Measurements from ENCODE around the gene RDH12.

Gene RDH12

GRCh38 chr14:67764496-67764895 lies 62.8 kb downstream of the RDH12 start:
- in situ Hi-C loops (cut with MboI; ENCODE audit: low sequenced_read_pairs, unreplicated experiment): no loop called here
- no peak for DNase-seq (ENCODE audit: low spot score)
- TF ChIP-seq CTCF (IDR thresholded peaks at IDR 0.05; ENCODE audit: borderline replicate concordance, control extremely low read depth, extremely low read depth, insufficient read depth, missing control alignments): no peak

GRCh38 chr14:67765192-67765834 lies 63.6 kb downstream of the RDH12 start:
- in situ Hi-C loops (cut with MboI; ENCODE audit: low sequenced_read_pairs, unreplicated experiment): no loop called here
- DNase-seq (ENCODE audit: low spot score): no peak
- TF ChIP-seq CTCF (IDR thresholded peaks at IDR 0.05; ENCODE audit: borderline replicate concordance, control extremely low read depth, extremely low read depth, insufficient read depth, missing control alignments): no peak

- no peak for DNase-seq (ENCODE audit: low spot score)
- in situ Hi-C loops (cut with MboI; ENCODE audit: low sequenced_read_pairs, unreplicated experiment): no loop called here
- TF ChIP-seq CTCF (IDR thresholded peaks at IDR 0.05; ENCODE audit: borderline replicate concordance, control extremely low read depth, extremely low read depth, insufficient read depth, missing control alignments): no peak
These were observed 64.5 kb downstream of the RDH12 start for GRCh38 chr14:67766035-67766680.

GRCh38 chr14:67768219-67768618 lies 66.5 kb downstream of the RDH12 start:
- in situ Hi-C loops (cut with MboI; ENCODE audit: low sequenced_read_pairs, unreplicated experiment): no loop called here
- no peak for DNase-seq (ENCODE audit: low spot score)
- no peak for TF ChIP-seq CTCF (IDR thresholded peaks at IDR 0.05; ENCODE audit: borderline replicate concordance, control extremely low read depth, extremely low read depth, insufficient read depth, missing control alignments)

- in situ Hi-C loops (cut with MboI; ENCODE audit: low sequenced_read_pairs, unreplicated experiment): no loop called here
- no peak for TF ChIP-seq CTCF (IDR thresholded peaks at IDR 0.05; ENCODE audit: borderline replicate concordance, control extremely low read depth, extremely low read depth, insufficient read depth, missing control alignments)
- DNase-seq (ENCODE audit: low spot score): no peak
These were observed 72.2 kb downstream of the RDH12 start for GRCh38 chr14:67773844-67774377.

- in situ Hi-C loops (cut with MboI; ENCODE audit: low sequenced_read_pairs, unreplicated experiment): no loop called here
- TF ChIP-seq CTCF (IDR thresholded peaks at IDR 0.05; ENCODE audit: borderline replicate concordance, control extremely low read depth, extremely low read depth, insufficient read depth, missing control alignments): no peak
- DNase-seq (ENCODE audit: low spot score): no peak
These were observed 75.1 kb downstream of the RDH12 start for GRCh38 chr14:67776653-67777322.
